Neural progenitor cell (in vitro differentiated cells): ENCODE measurements around the gene FREM2. TPM values are rescaled to one million over a fixed set of nuclear protein-coding genes. Genes with fewer than 3 reads are reported as not detected.

Experiments used
- DNase-seq: peaks from one replicate; pipeline ENCODE4 v3.0.0-alpha.2; 2016; ENCODE audit warnings: low spot score
- H2AFZ ChIP-seq: fragments of 200-600 bp; sonication (generic); replicated peaks from 2 replicates; pipeline ENCODE4 v1.6.1; 2016; ENCODE audit warnings: antibody characterized with exemption
- H3F3A ChIP-seq: fragments of 200-600 bp; sonication (generic); 2 replicates; pipeline ENCODE4 v1.6.1; 2016; ENCODE audit warnings: antibody characterized with exemption, low read depth
- H3K27ac ChIP-seq: fragments of 200-600 bp; sonication (generic); 2 replicates; pipeline ENCODE4 v1.5.1; 2016; ENCODE audit warnings: mild to moderate bottlenecking
- H3K27me3 ChIP-seq: fragments of 200-600 bp; sonication (generic); 2 replicates; pipeline ENCODE4 v1.6.1; 2016; ENCODE audit warnings: mild to moderate bottlenecking, moderate library complexity
- H3K36me3 ChIP-seq: fragments of 200-600 bp; sonication (generic); 2 replicates; pipeline ENCODE4 v1.5.1; 2016
- H3K4me1 ChIP-seq: fragments of 200-600 bp; sonication (generic); 2 replicates; pipeline ENCODE4 v1.6.1; 2016; ENCODE audit warnings: mixed run types
- H3K4me2 ChIP-seq: fragments of 200-600 bp; sonication (generic); 2 replicates; pipeline ENCODE4 v1.6.1; 2016
- H3K4me3 ChIP-seq: fragments of 200-600 bp; sonication (generic); 2 replicates; pipeline ENCODE4 v1.5.1; 2016
- H3K79me2 ChIP-seq: fragments of 200-600 bp; sonication (generic); 2 replicates; pipeline ENCODE4 v1.6.1; 2016; ENCODE audit warnings: low read depth
- H3K9ac ChIP-seq: fragments of 200-600 bp; sonication (generic); 2 replicates; pipeline ENCODE4 v1.6.1; 2016
- H3K9me3 ChIP-seq: fragments of 200-600 bp; sonication (generic); 2 replicates; pipeline ENCODE4 v1.5.1; 2016; ENCODE audit warnings: low read depth
- H4K20me1 ChIP-seq: fragments of 200-600 bp; sonication (generic); 2 replicates; pipeline ENCODE4 v1.6.1; 2016; ENCODE audit warnings: low read depth
- H3K27ac Mint-ChIP-seq: 3 replicates; pipeline ENCODE4 v1.8.0; 2021; ENCODE audit warnings: mixed read lengths
- H3K27me3 Mint-ChIP-seq: 2 replicates; pipeline ENCODE4 v1.8.0; 2022; ENCODE audit warnings: low read depth, mild to moderate bottlenecking, inconsistent platforms, moderate library complexity, mixed read lengths; ENCODE audit not compliant: insufficient read depth
- H3K36me3 Mint-ChIP-seq: 3 replicates; pipeline ENCODE4 v1.8.0; 2021; ENCODE audit warnings: mixed read lengths
- H3K4me1 Mint-ChIP-seq: 3 replicates; pipeline ENCODE4 v1.8.0; 2021; ENCODE audit warnings: mixed read lengths
- H3K4me3 Mint-ChIP-seq: 3 replicates; pipeline ENCODE4 v1.8.0; 2021; ENCODE audit warnings: mild to moderate bottlenecking, moderate library complexity, mixed read lengths
- H3K9me3 Mint-ChIP-seq: 3 replicates; pipeline ENCODE4 v1.8.0; 2020; ENCODE audit warnings: mixed read lengths
- CTCF ChIP-seq: fragments of 200-600 bp; sonication (generic); IDR thresholded peaks from 2 replicates; pipeline ENCODE4 v1.5.1; 2017; ENCODE audit warnings: antibody characterized with exemption, mild to moderate bottlenecking
- EZH2 ChIP-seq: fragments of 200-600 bp; sonication (generic); IDR thresholded peaks from 2 replicates; pipeline ENCODE4 v1.6.1; 2017; ENCODE audit warnings: antibody characterized with exemption, mild to moderate bottlenecking, moderate library complexity
- EZH2phosphoT487 ChIP-seq: fragments of 200-600 bp; sonication (generic); IDR thresholded peaks from 2 replicates; pipeline ENCODE4 v1.6.1; 2017; ENCODE audit warnings: antibody characterized with exemption
- total RNA-seq: library from RNA; depleted of rRNA; stranded (reverse); fragments of >200 nt; gene quantifications from 2 replicates; pipeline ENCODE4 v1.2.3, GENCODE V29; 2015; ENCODE audit warnings: low replicate concordance

The FREM2 gene
- total RNA-seq, 1 donor from 2014 or later, result 21.3 TPM

GRCh38 chr13:38702669-38703068 is 15.8 kb downstream of the FREM2 start:
- Mint-ChIP-seq H3K4me3 (no peak overlapping the region), H3K27ac (no peak overlapping the region), H3K36me3 (peaks cover 2% of the 10 kb centered on the region), H3K9me3 (no peaks in the 10 kb centered on the region), H3K27me3 (no peaks in the 10 kb centered on the region), H3K4me1 (peaks cover 14% of the 10 kb centered on the region)
- no peaks in the 10 kb centered on the region for H3K36me3 ChIP-seq
- H2AFZ ChIP-seq, result no peak overlapping the region
- H3F3A ChIP-seq, result no peaks in the 10 kb centered on the region
- H3K9me3 ChIP-seq, result no peaks in the 10 kb centered on the region
- H3K4me3 ChIP-seq, result no peak overlapping the region
- DNase-seq, result no peak
- H4K20me1 ChIP-seq, result no peaks in the 10 kb centered on the region
- H3K27ac ChIP-seq, result no peak overlapping the region
- no peaks in the 10 kb centered on the region for H3K4me1 ChIP-seq
- no peak overlapping the region for H3K9ac ChIP-seq
- H3K79me2 ChIP-seq, result no peaks in the 10 kb centered on the region
- H3K4me2 ChIP-seq, result no peak overlapping the region
- no peaks in the 10 kb centered on the region for H3K27me3 ChIP-seq
- TF ChIP-seq EZH2phosphoT487, result no peak
- TF ChIP-seq EZH2, result no peak
- TF ChIP-seq CTCF, result no peak

- Mint-ChIP-seq H3K4me3 (no peak overlapping the region), H3K36me3 (peaks cover 2% of the 10 kb centered on the region), H3K27me3 (no peaks in the 10 kb centered on the region), H3K9me3 (no peaks in the 10 kb centered on the region), H3K4me1 (peaks cover 14% of the 10 kb centered on the region), H3K27ac (no peak overlapping the region)
- Histone ChIP-seq H3F3A (no peaks in the 10 kb centered on the region), H2AFZ (no peak overlapping the region), H3K4me3 (no peak overlapping the region), H3K36me3 (no peaks in the 10 kb centered on the region), H3K4me1 (no peaks in the 10 kb centered on the region), H3K9me3 (no peaks in the 10 kb centered on the region), H3K27me3 (no peaks in the 10 kb centered on the region), H3K27ac (no peak overlapping the region), H3K9ac (no peak overlapping the region), H3K4me2 (no peak overlapping the region), H3K79me2 (no peaks in the 10 kb centered on the region), H4K20me1 (no peaks in the 10 kb centered on the region)
- DNase-seq, result no peak
- TF ChIP-seq EZH2phosphoT487 (no peak), CTCF (no peak), EZH2 (no peak)
Measured at GRCh38 chr13:38703255-38703654, 16.4 kb downstream of the FREM2 start.

- Histone ChIP-seq H3K4me2 (no peak overlapping the region), H3K4me1 (no peaks in the 10 kb centered on the region), H3K79me2 (no peaks in the 10 kb centered on the region), H3K4me3 (no peak overlapping the region), H3K9ac (no peak overlapping the region), H3F3A (no peaks in the 10 kb centered on the region), H3K36me3 (no peaks in the 10 kb centered on the region), H3K27ac (no peak overlapping the region), H3K27me3 (no peaks in the 10 kb centered on the region), H4K20me1 (no peaks in the 10 kb centered on the region), H2AFZ (no peak overlapping the region), H3K9me3 (no peaks in the 10 kb centered on the region)
- TF ChIP-seq CTCF, result no peak
- no peak for TF ChIP-seq EZH2phosphoT487
- no peak for TF ChIP-seq EZH2
- no peak overlapping the region for H3K27ac Mint-ChIP-seq
- no peaks in the 10 kb centered on the region for H3K9me3 Mint-ChIP-seq
- DNase-seq, result no peak
- no peaks in the 10 kb centered on the region for H3K36me3 Mint-ChIP-seq
- no peak overlapping the region for H3K4me3 Mint-ChIP-seq
- no peaks in the 10 kb centered on the region for H3K27me3 Mint-ChIP-seq
- peaks cover 11% of the 10 kb centered on the region for H3K4me1 Mint-ChIP-seq
Measured at GRCh38 chr13:38705365-38705764, 18.5 kb downstream of the FREM2 start.
